Body of pancreas (tissue), 4 donors: ENCODE results near the gene RET.

Source experiments
- POLR2A ChIP-seq, 3 donors: fragments of 450-650 bp; IDR thresholded peaks; one replicate each; pipeline ENCODE4 v1.6.1; 2016; ENCODE audit warnings: antibody characterized with exemption in 3 of 3, mild to moderate bottlenecking in 2 of 3
- TF ChIP-seq, protein P1 (sequence below), 7 experiments: fragments of 450-650 bp in 4 of 7; fragments of 200-600 bp in 3 of 7; sonication (generic) in 3 of 7; IDR thresholded peaks; one replicate each; pipeline ENCODE4 v1.5.1; 2016 to 2019; ENCODE audit warnings: antibody characterized with exemption in 7 of 7

DNA sequence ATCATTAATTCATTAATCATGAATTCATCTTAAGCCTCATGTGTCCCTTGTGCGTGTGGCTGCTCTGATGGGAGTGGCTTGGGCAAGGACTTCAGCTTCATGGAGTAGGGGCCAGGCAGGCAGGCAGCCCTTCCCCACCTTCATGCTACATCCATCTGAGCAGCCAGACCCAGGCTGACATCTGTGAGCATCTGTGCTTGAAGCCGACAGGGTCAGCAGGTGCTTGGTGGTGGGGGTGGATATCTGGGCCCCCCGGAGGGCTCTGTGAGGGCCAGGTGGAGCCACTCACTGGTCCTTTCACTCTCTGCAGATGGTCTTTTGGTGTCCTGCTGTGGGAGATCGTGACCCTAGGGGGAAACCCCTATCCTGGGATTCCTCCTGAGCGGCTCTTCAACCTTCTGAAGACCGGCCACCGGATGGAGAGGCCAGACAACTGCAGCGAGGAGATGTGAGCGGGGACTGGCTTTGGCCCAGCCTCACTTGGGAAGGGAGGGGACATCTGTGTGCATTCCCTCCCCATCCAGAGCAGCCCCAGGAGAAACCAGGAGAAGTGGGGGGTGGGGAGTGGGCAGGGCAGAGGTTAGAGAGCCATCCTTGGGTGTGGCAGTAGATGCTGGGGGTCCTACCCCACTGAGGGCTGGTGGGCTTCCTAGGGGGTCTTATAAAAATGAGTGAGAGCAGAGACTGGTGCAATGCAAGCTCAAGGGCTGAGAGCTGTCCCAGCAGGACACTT, 46.7 kb downstream of the RET start:
- TF ChIP-seq, protein P1, sequence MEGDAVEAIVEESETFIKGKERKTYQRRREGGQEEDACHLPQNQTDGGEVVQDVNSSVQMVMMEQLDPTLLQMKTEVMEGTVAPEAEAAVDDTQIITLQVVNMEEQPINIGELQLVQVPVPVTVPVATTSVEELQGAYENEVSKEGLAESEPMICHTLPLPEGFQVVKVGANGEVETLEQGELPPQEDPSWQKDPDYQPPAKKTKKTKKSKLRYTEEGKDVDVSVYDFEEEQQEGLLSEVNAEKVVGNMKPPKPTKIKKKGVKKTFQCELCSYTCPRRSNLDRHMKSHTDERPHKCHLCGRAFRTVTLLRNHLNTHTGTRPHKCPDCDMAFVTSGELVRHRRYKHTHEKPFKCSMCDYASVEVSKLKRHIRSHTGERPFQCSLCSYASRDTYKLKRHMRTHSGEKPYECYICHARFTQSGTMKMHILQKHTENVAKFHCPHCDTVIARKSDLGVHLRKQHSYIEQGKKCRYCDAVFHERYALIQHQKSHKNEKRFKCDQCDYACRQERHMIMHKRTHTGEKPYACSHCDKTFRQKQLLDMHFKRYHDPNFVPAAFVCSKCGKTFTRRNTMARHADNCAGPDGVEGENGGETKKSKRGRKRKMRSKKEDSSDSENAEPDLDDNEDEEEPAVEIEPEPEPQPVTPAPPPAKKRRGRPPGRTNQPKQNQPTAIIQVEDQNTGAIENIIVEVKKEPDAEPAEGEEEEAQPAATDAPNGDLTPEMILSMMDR (IDR thresholded peaks at IDR 0.05) = no peak
- TF ChIP-seq POLR2A (IDR thresholded peaks at IDR 0.05) = no peak
